SU-DHL-6 (cell line): ENCODE results near the gene DUSP2.
A peak's percentile ranks its signal among the peaks of the same experiment; 100 is the strongest.

Experiments used
- CTCF ChIP-seq: fragments of 200-600 bp; sonication (generic); IDR thresholded peaks from one replicate; pipeline ENCODE4 v1.5.1; 2017; ENCODE audit warnings: antibody characterized with exemption, mild to moderate bottlenecking, low read length, moderate library complexity; ENCODE audit not compliant: insufficient read depth, poor library complexity, severe bottlenecking
- EZH2phosphoT487 ChIP-seq: fragments of 200-600 bp; sonication (generic), shearing (Covaris generic); conservative IDR thresholded peaks from 2 replicates; pipeline ENCODE4 v1.6.1; 2018; ENCODE audit warnings: mild to moderate bottlenecking, antibody characterized with exemption, low read length, moderate library complexity, mixed read lengths

DNA sequence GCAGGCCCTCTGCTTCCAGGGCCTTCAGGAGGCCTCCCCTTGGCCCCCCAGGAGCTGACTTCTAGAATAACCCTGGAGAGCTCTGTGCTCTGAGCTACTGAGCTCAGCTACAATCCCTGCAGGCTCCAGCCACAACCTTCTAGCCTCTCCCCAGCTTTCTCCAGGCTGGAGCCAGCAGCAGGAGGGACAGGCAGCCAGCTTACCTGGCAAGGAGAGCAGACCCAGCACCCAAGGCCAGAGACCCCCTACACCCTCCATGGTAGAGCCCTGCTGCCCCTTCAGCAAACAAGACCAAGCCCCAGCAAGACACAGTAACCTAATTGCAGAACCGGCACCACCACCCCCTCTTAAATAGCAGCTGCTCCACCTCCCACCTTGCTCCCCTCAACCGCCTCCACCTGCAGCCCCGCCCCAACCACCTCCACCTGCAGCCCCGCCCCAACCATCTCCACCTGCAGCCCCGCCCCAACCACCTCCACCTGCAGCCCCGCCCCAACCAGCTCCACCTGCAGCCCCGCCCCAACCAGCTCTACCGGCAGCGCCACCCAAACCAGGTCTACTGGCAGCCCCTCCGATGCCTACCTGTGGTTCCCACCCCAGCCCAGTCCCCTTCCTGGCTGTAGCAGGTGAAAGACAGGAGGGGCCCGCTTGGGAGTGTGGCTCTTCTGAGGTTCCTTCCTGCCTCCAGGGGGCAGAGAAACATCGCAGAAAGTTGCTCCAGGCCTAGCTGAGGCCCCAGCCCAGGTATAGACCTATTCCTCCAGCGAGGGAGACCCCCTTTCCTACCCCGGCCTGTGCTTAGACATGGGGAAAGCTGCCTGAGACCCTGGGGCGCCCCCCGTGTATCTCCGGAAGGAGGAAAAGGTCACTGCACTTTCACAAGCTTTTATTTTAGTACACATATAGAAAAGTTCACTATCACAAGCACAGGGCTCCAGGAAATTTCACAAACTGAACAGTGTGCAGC lies 6.8 kb downstream of the DUSP2 start, which contains the start of gene ASTL:
- TF ChIP-seq CTCF = peak; percentile 69
- TF ChIP-seq EZH2phosphoT487 = no peak
